Measurements from ENCODE around the gene KCNQ1. TPM values are rescaled to one million over a fixed set of nuclear protein-coding genes. Genes with fewer than 3 reads are reported as not detected.

KCNQ1 gene
- total RNA-seq, 1 experiment from 2014 or later = 2.3 TPM

- no peak overlapping the region for H4K91ac ChIP-seq (ENCODE audit: insufficient read length, low read depth, low read length)
- H2BK15ac ChIP-seq (ENCODE audit: low read depth, low read length) = no peak overlapping the region
- H2AK5ac ChIP-seq (ENCODE audit: insufficient read length, low read length) = no peak overlapping the region
- no peak overlapping the region for H2BK12ac ChIP-seq (ENCODE audit: insufficient read length, low read depth, low read length)
- H2AFZ ChIP-seq (ENCODE audit: low read length) = no peak overlapping the region
- H3K4ac ChIP-seq (ENCODE audit: low read depth, low read length) = no peak overlapping the region
- peaks cover 11% of the 10 kb centered on the region; the same call in 1 of the 2 replicates for H3K27me3 ChIP-seq (ENCODE audit: insufficient read depth, low read length)
- H3K14ac ChIP-seq (ENCODE audit: insufficient read depth, low read length) = no peak overlapping the region
- H2BK5ac ChIP-seq (ENCODE audit: insufficient read length, low read length) = no peak overlapping the region
- Mint-ChIP-seq H3K4me1 (peaks cover 2 to 5% of the 10 kb centered on the region in 2 experiments), H3K36me3 (ENCODE audit: insufficient read depth in 1 of 3, low read depth in 3 of 3) (no peaks in the 10 kb centered on the region), H3K9me3 (no peaks in the 10 kb centered on the region), H3K4me3 (no peak overlapping the region), H3K27me3 (ENCODE audit: low read depth) (peaks cover 97% of the 10 kb centered on the region), H3K27ac (no peak overlapping the region)
- no peaks in the 10 kb centered on the region for H3K4me1 ChIP-seq (ENCODE audit: insufficient read depth, low read length)
- H3K79me2 ChIP-seq (ENCODE audit: insufficient read depth, low read length) = no peaks in the 10 kb centered on the region
- H3K56ac ChIP-seq (ENCODE audit: insufficient read length, low read depth, low read length) = no peak overlapping the region
- H3K9me3 ChIP-seq (ENCODE audit: control insufficient read depth, low read depth, low read length) = no peaks in the 10 kb centered on the region
- H2BK20ac ChIP-seq (ENCODE audit: low read depth, low read length, poor library complexity, severe bottlenecking) = no peak overlapping the region
- H4K8ac ChIP-seq (replicated peaks; ENCODE audit: insufficient read length, low read depth, low read length) = no peak overlapping the region
- no peak overlapping the region for H2BK120ac ChIP-seq (ENCODE audit: low read depth, low read length, poor library complexity, severe bottlenecking)
- H3K18ac ChIP-seq (ENCODE audit: insufficient read length, low read depth, low read length) = no peak overlapping the region
- no peak overlapping the region for H3K23ac ChIP-seq (ENCODE audit: insufficient read length, low read depth, low read length)
- WGBS (ENCODE audit: extremely low coverage, insufficient read length, low lambda C conversion rate) = no CpG with 5 or more reads among the region's 13 CpGs
- no peak overlapping the region for H3K9ac ChIP-seq (ENCODE audit: extremely low read depth, insufficient read length, low read length)
- no peaks in the 10 kb centered on the region for H3K23me2 ChIP-seq (ENCODE audit: insufficient read length, low read depth, low read length, poor library complexity, severe bottlenecking)
- no peak for DNase-seq
- no peak for TF ChIP-seq CTCF (conservative IDR thresholded peaks at IDR 0.05)
- H3K27ac ChIP-seq (ENCODE audit: insufficient read length, low read depth, low read length) = no peak overlapping the region
- H4K5ac ChIP-seq (ENCODE audit: insufficient read length, low read depth, low read length) = no peak overlapping the region
- no peaks in the 10 kb centered on the region for H4K20me1 ChIP-seq (ENCODE audit: control insufficient read depth, insufficient read depth, insufficient read length)
- H3T11ph ChIP-seq (ENCODE audit: low read length) = no peak overlapping the region
- H3K79me1 ChIP-seq (ENCODE audit: insufficient read depth, low read depth, low read length, poor library complexity, severe bottlenecking) = no peaks in the 10 kb centered on the region
- no peak overlapping the region for H3K4me2 ChIP-seq (ENCODE audit: insufficient read depth, insufficient read length, low read length)
Observed at GRCh38 chr11:2549491-2549875, 104.7 kb downstream of the KCNQ1 start.

All from H9 (cell line).